Smooth muscle cell (in vitro differentiated cells): Measurements from ENCODE around the gene MARK3. TPM values are rescaled to one million over a fixed set of nuclear protein-coding genes. Genes with fewer than 3 reads are reported as not detected.

ENCODE experiments used
- DNase-seq: peaks from one replicate; lab custom pipeline; 2025; ENCODE audit not compliant: unreplicated experiment; lab: John Stamatoyannopoulos, UW
- H2AFZ ChIP-seq: fragments of 200-600 bp; sonication (generic); 2 replicates; pipeline ENCODE4 v1.6.0; 2016; ENCODE audit warnings: antibody characterized with exemption, low read depth, mild to moderate bottlenecking
- H3F3A ChIP-seq: fragments of 200-600 bp; sonication (generic); 2 replicates; pipeline ENCODE4 v1.6.0; 2017; ENCODE audit warnings: antibody characterized with exemption, low read depth
- H3K27ac ChIP-seq: fragments of 200-600 bp; sonication (generic); 2 replicates; pipeline ENCODE4 v1.5.1; 2016; ENCODE audit warnings: low read depth, mild to moderate bottlenecking
- H3K27me3 ChIP-seq: fragments of 200-600 bp; sonication (generic); 2 replicates; pipeline ENCODE4 v1.6.1; 2016; ENCODE audit warnings: low read depth, mild to moderate bottlenecking
- H3K36me3 ChIP-seq: fragments of 200-600 bp; sonication (generic); 2 replicates; pipeline ENCODE4 v1.5.1; 2016; ENCODE audit warnings: low read depth
- H3K4me1 ChIP-seq: fragments of 200-600 bp; sonication (generic); 2 replicates; pipeline ENCODE4 v1.5.1; 2016; ENCODE audit warnings: low read depth
- H3K4me2 ChIP-seq: fragments of 200-600 bp; sonication (generic); 2 replicates; pipeline ENCODE4 v1.6.0; 2016; ENCODE audit warnings: mild to moderate bottlenecking
- H3K4me3 ChIP-seq: fragments of 200-600 bp; sonication (generic); 2 replicates; pipeline ENCODE4 v1.5.1; 2016; ENCODE audit warnings: mild to moderate bottlenecking
- H3K79me2 ChIP-seq: fragments of 200-600 bp; sonication (generic); 2 replicates; pipeline ENCODE4 v1.6.0; 2016; ENCODE audit warnings: low read depth, mild to moderate bottlenecking
- H3K9ac ChIP-seq: fragments of 200-600 bp; sonication (generic); 2 replicates; pipeline ENCODE4 v1.6.0; 2016; ENCODE audit warnings: low read depth
- H3K9me3 ChIP-seq: fragments of 200-600 bp; sonication (generic); replicated peaks from 2 replicates; pipeline ENCODE4 v1.5.1; 2016; ENCODE audit warnings: low read depth
- H4K20me1 ChIP-seq: fragments of 200-600 bp; sonication (generic); 2 replicates; pipeline ENCODE4 v1.6.0; 2016; ENCODE audit warnings: low read depth
- WGBS: methylation state at CpG from one replicate; pipeline ENCODE4 v1.1.7; 2016; ENCODE audit warnings: low lambda C conversion rate; 5-methylcytosine and 5-hydroxymethylcytosine counted together
- polyA plus RNA-seq: library from polyadenylated mRNA; unstranded; fragments of >200 nt; fragmentation: Nextera tagmentation; extraction: Ambion mirVana; gene quantifications from 2 replicates; pipeline ENCODE4 v1.2.1, GENCODE V29; 2016
- total RNA-seq: library from RNA; depleted of rRNA; stranded (reverse); fragments of >200 nt; gene quantifications from 2 replicates; pipeline ENCODE4 v1.2.3, GENCODE V29; 2014
- TF ChIP-seq, protein P1 (sequence below): fragments of 200-600 bp; sonication (generic); IDR thresholded peaks from 2 replicates; pipeline ENCODE4 v1.5.1; 2017; ENCODE audit warnings: borderline replicate concordance, mild to moderate bottlenecking, antibody characterized with exemption; ENCODE audit not compliant: insufficient read depth, poor library complexity, severe bottlenecking

The MARK3 gene
- total and polyA plus RNA-seq, 2 experiments from 2014 or later, result 63.2 to 68.4 TPM

DNA sequence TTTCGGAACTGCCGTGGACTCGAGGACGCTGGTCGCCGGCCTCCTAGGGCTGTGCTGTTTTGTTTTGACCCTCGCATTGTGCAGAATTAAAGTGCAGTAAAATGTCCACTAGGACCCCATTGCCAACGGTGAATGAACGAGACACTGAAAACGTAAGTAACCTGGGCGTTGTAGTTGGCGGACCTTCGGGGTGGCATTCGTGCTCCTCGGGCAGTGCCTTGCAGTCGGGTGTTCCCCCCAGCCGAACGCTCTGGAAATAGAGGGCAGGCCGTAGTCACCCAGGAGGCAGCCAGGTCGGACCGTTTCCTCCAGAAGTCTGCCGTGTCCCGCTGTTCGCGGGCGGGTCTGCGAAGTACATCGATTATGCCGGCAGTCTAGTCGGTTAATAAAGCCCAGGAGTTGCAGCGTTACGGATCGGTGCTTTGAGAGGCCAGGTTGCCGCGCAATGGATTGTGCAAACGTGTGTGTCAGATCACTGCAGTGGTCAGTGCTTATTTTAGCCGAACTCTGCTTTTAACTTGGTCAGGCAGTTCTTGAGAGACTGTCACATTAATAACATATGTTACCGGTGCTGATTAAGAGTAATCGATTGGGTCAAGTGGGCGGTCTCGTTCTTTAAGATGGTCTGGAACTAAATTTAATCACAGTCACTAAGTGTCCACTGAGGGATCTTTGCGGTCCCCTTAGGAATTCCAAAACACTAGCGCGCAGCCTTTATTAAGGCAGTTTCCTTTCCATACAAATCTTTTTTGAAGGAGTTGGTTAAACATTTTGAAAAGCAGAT lies 906 bp downstream of the MARK3 start:
- Histone ChIP-seq H4K20me1 (peaks cover 57% of the 10 kb centered on the region), H3K4me2 (peak overlapping the region; percentile 96), H3K36me3 (no peaks in the 10 kb centered on the region), H3K79me2 (peaks cover 54% of the 10 kb centered on the region), H3F3A (peaks cover 6% of the 10 kb centered on the region), H3K27me3 (no peaks in the 10 kb centered on the region), H3K27ac (peak overlapping the region; percentile 96), H3K4me1 (peaks cover 19% of the 10 kb centered on the region), H3K4me3 (peak overlapping the region; percentile 87), H2AFZ (no peak overlapping the region), H3K9me3 (no peaks in the 10 kb centered on the region), H3K9ac (peak overlapping the region; percentile 97)
- no peak for DNase-seq
- TF ChIP-seq, protein P1, sequence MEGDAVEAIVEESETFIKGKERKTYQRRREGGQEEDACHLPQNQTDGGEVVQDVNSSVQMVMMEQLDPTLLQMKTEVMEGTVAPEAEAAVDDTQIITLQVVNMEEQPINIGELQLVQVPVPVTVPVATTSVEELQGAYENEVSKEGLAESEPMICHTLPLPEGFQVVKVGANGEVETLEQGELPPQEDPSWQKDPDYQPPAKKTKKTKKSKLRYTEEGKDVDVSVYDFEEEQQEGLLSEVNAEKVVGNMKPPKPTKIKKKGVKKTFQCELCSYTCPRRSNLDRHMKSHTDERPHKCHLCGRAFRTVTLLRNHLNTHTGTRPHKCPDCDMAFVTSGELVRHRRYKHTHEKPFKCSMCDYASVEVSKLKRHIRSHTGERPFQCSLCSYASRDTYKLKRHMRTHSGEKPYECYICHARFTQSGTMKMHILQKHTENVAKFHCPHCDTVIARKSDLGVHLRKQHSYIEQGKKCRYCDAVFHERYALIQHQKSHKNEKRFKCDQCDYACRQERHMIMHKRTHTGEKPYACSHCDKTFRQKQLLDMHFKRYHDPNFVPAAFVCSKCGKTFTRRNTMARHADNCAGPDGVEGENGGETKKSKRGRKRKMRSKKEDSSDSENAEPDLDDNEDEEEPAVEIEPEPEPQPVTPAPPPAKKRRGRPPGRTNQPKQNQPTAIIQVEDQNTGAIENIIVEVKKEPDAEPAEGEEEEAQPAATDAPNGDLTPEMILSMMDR, result no peak
- WGBS, result under 1% methylated on average over 44 of the region's 44 CpGs

DNA sequence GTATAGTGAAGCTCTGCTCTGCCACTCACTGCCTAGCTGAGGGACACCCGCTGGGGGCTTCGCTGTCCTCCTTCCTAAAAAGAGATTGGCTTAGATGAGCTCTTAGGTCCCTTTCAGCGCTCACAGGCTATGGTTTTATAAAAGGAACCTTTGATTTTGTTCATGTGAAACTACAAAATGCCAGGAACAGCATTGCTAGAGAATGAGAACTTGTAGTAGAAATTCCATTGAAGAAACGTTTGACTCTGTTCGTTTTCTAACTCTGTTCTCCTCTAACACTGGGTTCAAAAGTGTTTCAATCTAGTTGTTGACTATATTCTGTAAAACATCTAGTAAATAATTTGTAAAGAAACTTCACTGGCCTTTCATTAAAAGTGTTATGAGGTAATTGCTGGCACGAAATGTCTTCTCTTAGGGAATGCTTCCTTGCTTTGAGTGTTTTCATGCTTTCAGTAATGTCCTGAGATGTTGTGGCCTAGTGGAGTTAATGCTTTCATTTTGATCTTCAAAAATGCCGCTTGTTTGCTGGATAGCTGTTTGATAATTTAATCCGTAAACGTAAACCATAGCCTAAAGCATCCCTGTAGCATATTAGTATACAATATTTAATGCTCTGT lies 1.6 kb downstream of the MARK3 start:
- peak overlapping the region; percentile 96 for H3K4me2 ChIP-seq
- H3K4me1 ChIP-seq, result peaks cover 19% of the 10 kb centered on the region
- H3K9me3 ChIP-seq, result no peaks in the 10 kb centered on the region
- H3K9ac ChIP-seq, result peak overlapping the region; percentile 97
- peak overlapping the region; percentile 96 for H3K27ac ChIP-seq
- H3F3A ChIP-seq, result peaks cover 3% of the 10 kb centered on the region
- H3K36me3 ChIP-seq, result no peaks in the 10 kb centered on the region
- H4K20me1 ChIP-seq, result peaks cover 64% of the 10 kb centered on the region
- peak overlapping the region; percentile 87 for H3K4me3 ChIP-seq
- no peak overlapping the region for H2AFZ ChIP-seq
- TF ChIP-seq, protein P1, result no peak
- WGBS, result 37% methylated on average over 9 of the region's 9 CpGs
- no peaks in the 10 kb centered on the region for H3K27me3 ChIP-seq
- DNase-seq, result no peak
- peaks cover 61% of the 10 kb centered on the region for H3K79me2 ChIP-seq

- H3K4me1 ChIP-seq, result peaks cover 24% of the 10 kb centered on the region
- no peak for DNase-seq
- 100% methylated on average over 1 of the region's 1 CpG for WGBS
- H3K27me3 ChIP-seq, result no peaks in the 10 kb centered on the region
- no peak overlapping the region for H3K9ac ChIP-seq
- no peaks in the 10 kb centered on the region for H3K36me3 ChIP-seq
- peaks cover 79% of the 10 kb centered on the region for H3K79me2 ChIP-seq
- H2AFZ ChIP-seq, result no peak overlapping the region
- H3K4me3 ChIP-seq, result peak overlapping the region; percentile 87
- peak overlapping the region; percentile 9 for H3K27ac ChIP-seq
- TF ChIP-seq, protein P1, result no peak
- peaks cover 82% of the 10 kb centered on the region for H4K20me1 ChIP-seq
- peaks cover 3% of the 10 kb centered on the region for H3F3A ChIP-seq
- H3K4me2 ChIP-seq, result peak overlapping the region; percentile 96
- no peaks in the 10 kb centered on the region for H3K9me3 ChIP-seq
Observed at GRCh38 chr14:103388664-103389063, 3.4 kb downstream of the MARK3 start.
